Measurements from ENCODE around the gene YKT6.
"Not testable (repeated sequence)": the region's sequence is repeated elsewhere in the genome, so short reads cannot be mapped to it uniquely, and the experiment has no call there.

YKT6 gene

DNA sequence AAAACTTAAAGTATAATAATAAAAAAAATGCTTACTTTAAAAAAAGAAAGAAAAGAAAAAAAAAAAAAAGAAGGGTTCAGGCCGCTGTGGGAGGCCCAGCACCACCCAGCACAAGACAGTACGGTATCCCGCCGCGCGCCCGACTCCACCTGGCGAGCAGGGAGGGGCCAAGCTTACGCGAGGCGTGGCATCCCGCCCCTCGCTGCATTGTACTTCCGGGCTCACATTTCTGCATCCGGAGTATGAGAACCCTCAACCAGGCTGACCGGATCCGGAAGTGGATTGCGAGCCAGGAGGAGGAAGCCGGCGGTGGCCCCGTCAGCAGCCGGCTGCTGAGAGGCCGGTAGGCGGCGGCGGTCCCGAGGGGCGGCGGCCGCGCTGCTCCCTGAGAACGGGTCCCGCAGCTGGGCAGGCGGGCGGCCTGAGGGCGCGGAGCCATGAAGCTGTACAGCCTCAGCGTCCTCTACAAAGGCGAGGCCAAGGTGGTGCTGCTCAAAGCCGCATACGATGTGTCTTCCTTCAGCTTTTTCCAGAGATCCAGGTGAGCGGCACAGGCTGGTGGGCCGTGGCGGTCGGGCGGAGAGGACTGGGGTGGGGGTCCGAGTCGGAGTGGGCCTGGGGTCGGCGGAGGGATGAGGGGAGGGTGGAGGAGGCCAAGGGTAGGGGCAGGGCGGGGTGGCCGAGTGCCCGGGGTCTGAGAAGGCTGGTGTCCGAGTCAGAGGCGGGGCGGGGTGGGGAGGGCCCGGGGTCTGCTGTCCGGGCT, at the start of gene YKT6:
Gene YKT6 (plus strand): TSS at position 280 of the 763 bp plus-strand sequence. CDS start 158 bp downstream, at position 438.
- DNase-seq (ENCODE audit: low read depth in 2 of 2): peak; percentile 81 to 86

DNA sequence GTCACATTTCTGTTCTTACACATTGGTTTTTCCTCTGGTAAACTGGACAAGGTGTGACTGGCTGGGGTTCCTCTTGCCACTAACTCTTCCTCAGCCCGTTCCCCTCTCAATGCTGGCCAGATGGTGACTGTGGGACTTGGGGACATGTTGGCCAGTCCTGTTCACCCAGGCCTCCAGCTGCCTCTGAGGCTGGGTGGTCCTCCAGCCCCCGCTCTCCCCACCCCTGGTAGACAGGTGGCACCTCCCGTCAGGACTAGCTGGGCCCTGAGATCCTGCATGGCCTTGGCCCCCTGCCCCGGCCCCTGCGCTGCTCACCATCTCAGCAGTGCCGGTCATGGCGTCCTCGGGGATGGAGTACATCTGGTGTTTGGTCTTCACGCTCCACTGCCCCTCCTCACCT, 48.8 kb upstream of the YKT6 start:
- no peak for DNase-seq (ENCODE audit: low read depth in 2 of 2)

DNA sequence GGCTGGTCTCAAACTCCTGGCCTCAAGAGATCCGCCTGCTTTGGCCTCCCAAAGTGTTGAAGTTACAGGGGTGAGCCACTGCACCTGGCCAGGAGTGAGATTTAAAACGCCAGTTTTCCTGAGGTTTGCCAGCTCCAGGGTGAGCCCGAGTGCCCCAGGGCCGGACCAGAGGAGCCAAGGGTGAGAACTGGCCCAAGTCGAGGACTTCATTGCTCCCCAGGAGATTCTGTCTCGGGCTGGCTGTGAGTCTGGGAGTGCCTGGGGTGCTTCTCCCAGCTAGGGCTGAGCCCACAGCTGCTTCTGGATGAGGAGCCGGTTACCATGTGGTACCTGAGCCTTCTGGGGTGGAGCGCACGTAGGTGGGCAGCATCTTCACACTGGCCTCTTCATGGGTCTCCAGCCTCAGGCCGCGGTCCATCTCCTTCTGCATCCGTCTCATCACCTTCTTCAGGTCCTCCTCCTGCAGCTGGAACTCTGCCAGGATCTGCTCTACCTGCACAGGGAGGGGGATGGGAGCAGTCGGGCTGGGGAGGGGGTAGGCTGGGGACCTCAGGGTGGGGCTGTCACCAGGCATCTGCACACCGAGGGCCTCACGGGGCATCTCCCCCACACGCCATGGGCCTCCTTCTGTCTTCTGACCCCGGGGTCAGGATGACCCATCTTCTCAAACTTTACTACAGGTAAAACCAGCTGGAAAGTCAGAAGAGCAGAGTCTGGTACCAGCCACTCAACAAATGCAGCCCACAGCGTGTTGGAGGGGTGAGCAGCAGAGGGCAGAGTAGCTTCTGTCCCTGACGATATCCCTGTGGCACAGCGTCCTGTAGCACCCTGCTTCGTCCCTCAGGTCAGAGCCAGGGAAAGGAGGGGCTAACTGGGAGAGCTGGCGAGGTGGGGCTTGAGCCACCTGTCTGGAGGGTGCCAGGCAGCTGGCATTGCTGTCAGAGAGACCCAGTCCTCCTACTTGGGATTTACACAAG, 47.5 kb upstream of the YKT6 start:
- no peak for DNase-seq (ENCODE audit: low read depth in 2 of 2)

DNA sequence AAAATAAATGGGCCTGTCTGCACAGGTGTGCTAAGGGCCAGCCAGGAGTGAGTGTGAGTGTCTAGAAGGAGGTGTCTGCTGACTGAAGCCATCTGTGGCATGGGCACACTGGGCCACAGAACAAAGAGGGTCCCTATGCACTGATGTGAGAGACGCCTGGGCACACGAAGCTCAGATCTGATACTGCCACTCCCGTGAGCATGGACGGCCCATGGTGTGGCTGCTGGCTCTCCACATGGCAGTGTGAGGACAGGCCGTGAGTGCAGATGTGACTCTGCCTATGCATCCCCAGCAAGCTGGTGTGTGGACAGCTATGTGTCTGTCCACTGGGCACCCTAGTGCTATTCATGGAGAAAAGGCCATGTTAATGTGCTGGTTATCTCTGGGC, 46.8 kb upstream of the YKT6 start:
- no peak for DNase-seq (ENCODE audit: low read depth in 2 of 2)

DNA sequence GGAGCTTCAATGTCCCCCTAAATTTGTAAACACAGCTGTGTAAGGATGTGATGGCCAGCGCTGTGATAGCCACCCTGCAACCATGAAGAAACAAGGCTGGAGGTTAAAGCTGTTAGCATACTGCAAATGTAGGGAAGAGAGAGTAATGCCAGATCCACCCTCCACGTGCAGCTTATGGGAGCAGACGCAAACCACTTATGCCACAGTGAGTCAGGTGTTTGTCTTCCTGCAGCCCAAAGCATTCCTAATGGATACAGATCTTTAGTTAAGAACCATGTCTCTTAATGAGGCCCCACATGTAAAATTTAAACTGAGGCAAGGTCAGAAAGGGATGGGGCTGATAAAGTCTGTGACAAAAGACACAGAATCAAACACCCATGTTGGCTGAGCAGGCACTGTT, 46.1 kb upstream of the YKT6 start:
- DNase-seq (ENCODE audit: low read depth in 2 of 2): no peak

DNA sequence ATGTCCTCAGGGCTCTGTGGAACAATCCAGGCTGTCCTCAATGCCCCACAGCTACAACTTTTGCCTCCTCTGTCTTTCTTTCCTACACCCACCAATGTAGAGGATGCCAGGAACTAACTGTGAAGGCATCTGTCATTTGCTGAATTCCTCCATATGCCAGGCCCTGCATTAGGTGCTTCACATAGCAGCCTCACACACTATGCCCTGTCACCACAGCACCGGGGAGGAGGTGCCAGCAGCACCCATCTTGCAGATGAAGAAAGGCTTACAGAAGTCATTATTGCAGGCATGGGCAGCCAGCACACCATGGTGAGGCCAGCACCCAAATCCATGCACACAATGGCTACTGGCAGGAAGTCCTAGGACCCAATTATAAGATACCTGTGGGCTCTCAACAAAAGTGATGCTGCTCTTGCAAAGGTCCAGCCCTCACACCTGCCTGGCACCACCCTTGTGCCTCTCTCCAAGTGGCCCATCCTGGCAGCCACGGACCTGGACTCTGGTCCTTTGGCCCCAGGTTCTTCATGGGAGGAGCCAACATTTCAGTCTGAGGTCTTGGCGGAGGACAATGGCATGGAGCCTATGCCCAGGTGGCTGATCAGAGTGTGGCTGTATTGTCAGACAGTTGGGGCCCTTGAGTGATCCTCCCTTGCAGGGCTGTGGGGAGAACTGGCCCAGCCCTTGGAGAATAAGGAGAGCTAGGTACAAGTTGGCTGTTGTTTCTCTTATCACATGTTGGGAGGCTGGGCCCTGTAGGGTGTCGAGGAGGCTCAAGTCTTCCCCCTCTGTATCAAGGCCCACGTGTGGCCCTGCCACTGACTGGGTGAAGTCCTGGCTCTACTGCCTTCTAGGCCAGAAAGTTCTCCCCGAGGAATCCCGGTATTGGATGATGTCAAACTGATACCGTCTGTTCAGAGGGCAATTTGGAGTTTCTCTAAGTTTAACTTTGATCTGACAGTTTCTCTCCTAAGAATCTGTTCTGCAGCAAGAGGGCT, 45.3 kb upstream of the YKT6 start:
- no peak for DNase-seq (ENCODE audit: low read depth in 2 of 2)

DNA sequence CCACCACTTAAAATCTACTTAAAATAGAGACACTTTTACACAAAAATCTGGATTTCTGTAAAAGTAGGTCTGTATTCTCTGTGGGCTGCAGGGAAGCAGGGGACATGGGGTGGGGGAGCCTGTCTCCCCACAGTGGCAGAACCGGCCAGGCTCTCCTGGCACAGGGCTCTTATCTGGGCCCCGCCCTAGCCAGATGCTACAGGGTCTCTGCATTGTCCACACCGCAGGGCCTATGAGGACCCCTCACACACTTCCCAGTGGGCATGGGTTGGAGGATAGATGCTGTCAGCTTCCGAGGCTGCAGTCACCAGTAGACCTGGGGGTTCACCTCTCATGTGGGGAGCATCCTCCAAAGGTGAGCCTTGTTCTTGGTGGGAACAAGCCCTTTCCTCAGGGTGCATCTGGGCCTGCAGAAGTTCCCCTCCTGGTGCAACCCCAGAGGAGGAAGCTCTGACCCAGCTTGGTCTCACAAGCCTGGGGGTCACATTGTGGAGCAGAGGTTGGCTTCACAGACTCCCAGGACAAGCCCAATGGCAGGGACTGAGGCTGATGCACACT, 44.2 kb upstream of the YKT6 start:
- DNase-seq (ENCODE audit: low read depth in 2 of 2): no peak

DNA sequence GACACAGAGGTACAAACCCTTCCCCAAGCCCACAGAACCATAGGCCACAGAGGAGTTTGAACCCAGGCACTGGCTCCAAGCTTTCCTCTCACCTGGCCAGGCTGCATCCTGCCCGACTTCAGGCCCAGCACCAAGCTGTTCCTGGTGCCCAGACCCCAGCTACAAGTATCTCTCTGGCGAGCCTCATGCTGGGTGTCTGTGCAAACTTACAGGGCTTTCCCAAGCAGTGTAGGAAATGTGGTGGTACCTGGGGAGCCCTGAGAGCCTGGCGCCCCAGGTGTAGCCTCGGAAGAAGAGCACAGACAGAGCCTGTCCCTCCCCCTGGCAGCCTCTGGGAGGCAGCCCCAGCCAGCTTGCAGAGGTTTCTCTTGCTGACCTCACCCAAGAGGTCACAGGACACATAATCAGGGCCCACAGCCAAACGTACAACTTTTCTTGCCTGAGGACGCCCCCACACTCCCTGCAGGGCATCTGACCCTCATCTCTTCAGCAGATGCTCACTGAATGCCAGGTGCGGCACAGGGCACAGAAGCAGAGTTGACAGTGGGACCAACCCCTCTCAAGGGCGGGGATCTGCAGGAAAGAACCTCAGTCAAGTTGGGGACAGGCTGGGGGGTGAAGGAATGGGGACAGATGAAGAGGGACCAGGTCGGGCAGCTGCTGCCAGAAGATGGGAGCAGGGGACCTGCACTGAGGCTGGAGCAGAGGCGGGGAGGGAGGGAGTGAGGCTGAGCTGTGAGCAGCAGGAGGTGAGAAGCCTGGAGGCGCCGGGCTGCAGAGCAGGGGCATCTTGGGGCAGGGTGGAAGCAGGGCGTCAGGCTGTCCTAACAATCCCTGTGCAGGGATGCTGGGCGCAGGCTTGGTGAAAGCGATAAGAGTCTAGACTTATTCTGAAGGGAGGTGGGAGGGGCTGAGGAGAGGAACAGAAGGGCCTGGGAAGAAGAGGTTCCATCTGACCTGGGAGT, 43.4 kb upstream of the YKT6 start:
- no peak for DNase-seq (ENCODE audit: low read depth in 2 of 2)

DNA sequence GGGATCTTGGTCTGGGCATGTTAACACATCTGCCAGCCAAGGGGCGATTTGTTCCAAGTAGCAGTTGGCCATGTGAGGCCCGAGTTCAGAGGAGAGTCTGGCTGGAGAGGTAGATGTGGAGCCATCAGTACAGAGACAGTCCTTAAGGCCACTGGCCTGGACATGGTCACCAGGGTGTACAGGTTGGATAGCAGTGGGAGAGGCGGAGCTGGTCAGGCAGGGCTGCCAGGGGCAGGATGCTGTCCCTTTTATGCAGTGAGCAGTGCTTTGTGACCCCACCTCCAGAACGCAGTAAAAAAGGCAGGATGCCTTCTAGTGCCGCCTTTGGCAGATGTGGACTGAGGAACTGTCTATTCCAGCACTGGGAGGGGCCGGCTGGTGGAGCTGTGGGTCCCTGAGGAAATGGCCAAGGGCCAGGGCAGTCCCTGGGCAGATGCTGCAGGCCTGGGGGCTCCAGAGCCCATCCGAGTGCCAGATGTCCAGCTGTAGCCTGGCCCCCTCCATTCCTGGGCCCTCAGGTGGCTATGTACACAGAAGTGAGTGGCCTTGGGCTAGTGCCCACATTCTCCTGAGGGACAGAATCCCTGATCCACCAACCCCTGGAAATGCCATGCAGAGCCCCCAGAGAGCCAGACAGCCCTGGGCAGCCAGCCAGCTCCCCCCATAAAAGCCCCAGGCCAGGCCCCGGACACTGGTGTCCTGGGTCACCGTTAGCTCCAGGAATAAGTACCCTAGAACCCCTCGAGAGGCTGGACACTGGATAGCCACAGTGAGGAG, 42.5 kb upstream of the YKT6 start:
- DNase-seq (ENCODE audit: low read depth in 2 of 2): no peak

DNA sequence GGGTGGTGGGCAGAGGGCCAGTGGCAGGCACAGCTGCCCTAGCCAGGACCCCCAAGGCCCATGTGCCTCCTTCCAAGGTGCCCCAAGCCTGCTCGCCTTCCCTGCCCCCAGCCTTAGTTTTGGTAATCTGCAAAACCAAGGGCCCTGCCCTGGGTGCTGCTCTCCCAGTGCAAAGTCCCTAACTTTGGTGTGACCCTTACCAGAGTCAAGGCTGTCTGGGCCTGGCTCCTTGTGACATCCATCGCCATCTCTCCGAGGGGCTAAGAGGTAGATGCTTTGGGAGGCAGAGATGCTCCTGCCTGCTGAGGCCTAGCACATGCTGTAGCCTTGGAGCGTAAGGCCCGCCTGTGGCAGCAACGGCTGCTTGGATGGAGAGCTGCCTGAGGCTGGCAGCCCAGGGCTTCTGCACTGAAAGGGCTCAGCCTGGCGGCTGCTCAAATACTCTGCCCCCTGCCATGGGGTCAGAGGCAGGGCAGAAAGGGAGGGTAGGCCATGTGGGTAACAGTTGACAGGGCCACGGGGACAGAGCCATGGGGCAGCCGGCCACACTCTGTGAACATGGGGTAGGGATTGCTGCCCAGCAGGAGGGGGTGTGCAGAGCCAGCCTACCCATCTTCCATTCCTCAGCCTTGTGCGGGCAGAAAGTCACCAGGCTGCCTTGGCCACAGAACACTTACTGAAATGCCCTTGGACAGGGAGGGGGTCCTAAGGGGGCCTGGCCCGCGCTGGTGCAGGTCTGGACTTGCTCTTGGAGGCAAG, 41.7 kb upstream of the YKT6 start:
- no peak for DNase-seq (ENCODE audit: low read depth in 2 of 2)

DNA sequence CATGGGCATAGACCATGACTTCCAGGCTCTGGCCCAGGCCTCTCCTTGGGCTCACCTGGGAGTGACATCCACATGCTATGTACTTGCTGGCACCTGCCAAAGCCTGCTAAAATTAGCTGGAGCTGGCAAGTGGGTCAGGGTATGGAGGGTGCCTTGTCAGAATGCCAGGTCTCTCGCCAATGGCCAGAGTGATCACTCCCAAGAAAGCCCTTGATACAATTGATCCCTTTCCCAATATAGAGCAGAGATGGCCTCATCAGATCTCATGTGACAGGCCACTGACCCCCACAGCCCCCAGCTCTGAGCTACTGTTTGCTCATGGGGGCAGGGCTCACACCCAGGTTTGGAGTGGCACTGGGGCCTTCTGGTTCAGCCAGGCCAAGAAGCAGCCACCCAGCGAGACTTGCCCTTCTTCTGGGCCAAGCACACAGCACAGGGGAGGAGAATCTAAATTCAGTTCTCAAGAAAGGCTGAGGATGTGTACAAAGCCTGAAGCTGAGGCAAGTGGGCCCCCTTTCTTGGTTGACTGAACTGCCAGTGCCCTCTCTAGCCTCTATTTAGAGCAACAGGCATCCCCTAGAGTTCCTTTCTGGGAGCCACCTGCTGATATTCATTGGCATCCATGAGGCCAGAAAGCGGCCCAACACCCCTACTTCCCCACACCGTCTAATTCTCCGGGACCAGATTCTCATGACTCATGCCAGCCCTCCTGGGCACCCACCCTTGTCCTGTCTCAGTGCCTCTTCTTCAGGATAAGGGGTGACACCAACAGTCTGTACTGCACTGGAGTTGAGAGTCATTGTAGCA, 40.8 kb upstream of the YKT6 start:
- no peak for DNase-seq (ENCODE audit: low read depth in 2 of 2)

DNA sequence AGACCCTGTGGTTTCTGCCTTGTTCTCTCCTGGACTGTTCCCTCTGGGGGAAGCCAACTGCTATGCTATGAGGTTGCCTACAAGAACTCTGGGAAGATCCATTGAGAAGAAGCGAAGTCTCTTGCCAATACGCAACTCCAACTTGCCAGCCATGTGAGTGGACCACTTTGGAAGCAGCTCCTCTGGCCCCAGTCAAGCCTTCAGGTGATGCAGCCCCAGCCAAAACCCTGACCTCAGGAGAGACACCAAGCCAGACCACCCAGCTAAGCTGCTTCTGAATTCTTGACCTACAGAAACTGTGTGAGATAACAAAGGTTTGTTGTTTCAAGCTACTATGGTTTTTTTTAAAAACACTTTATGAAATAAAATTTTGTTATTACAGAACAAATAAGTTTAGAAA, 39.4 kb upstream of the YKT6 start:
- DNase-seq (ENCODE audit: low read depth in 2 of 2): no peak

DNA sequence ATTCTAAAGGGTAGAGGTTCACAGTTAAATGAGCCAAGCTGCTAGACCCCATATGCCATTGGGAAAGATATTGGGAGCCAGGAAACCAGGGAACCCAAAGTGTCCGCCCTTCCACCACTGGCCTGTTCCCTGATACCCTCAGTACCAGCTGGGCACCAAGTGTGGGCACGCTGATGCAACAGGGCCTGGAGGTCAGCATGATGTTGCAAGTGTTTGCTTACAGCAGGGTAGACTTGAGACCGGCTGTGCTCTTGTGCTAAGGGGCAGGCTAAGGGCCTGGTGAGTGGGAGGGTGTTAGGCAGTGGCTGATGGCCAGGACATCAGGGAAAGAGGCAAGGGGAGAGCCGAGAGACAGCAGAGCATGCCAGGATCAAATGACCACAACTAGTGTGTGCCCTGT, 38.6 kb upstream of the YKT6 start:
- DNase-seq (ENCODE audit: low read depth in 2 of 2): no peak

DNA sequence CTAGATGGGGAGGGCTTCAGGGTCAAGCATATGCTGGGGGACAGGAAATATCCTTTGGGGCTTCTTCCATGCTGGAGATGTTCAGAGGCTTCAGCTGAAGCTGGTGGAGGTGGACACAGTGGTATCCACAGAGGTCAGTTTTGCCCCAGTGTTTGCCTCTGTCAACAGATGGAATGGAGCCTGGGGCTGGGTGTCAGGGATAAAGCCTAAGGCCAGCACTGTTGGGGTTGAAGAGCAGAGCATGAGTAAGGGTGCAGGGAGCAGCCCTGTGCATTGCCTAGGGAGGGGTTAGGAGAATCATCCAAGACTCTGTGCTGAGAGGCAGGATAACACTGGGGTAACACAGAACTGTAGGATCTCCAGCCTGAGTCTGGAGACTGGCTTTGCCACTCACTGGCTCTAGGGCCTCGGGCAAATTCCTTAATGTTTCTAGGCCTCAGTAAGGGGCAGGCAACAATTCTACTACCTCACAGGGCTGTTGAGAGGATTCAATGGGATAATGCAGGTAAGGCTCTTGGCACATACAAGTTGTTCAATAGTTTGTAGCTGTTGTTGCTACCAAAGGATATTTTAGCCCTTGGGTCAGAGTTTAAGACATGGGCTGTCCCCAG, 37.9 kb upstream of the YKT6 start:
- DNase-seq (ENCODE audit: low read depth in 2 of 2): no peak

DNA sequence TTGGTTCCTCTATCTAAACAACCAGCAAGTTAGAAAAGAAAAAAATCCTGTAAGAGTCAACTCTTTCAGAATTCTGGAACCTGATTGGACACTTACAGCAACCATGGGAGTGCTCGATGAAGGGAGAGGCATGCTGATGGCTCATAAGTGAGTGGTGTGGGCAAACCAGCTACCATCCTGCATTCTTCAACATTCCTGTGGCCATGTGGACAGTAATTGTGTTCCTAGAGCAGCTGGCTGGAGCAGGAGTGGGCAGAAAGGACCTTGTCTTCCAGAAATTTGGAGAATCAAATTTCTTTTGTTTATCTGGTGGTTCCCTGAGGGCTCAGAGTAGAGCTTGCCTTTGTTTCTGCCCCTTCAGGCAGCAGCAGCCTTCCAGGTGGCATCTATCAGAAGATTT, 37.2 kb upstream of the YKT6 start:
- peak; percentile 21 to 26 for DNase-seq (ENCODE audit: low read depth in 2 of 2)

DNA sequence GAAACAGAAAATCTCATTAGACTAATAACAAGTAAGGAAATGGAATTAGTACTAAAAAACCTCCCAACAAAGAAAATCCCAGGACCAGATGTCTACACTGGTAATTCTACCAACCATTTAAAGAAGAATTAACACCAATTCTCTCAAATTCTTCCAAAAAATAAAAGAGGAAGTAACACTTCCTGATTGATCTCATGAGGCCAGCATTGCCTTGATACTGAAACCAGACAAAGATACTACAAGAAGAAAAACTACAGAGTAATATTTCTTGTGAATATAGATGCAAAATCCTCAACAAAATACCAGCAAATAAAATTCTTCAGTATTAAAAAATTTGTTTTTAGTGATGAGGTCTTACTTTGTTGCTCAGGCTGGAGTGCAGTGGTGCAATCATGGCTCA, 32.9 kb upstream of the YKT6 start:
- no peak for DNase-seq (ENCODE audit: low read depth in 2 of 2)

DNA sequence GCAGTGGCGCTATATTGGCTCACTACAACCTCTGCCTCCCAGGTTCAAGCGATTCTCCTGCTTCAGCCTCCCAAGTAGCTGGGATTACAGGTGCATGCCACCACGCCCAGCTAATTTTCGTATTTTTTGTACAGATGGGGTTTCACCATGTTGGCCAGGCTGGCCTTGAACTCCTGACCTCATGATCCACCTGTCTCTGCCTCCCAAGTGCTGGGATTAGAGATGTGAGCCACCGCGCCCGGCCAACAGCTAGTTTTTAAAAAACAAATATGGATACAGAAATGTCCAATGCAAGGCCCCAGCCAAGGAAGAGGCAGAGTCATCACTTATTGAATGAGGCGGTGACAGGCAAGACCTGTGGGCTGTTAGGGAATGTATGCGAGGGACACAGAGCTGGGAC, 28.9 kb upstream of the YKT6 start:
- not testable (repeated sequence) for DNase-seq (ENCODE audit: low read depth in 2 of 2)

All from fibroblast of skin of left biceps (primary cell).